Tibial nerve (tissue), 4 donors: ENCODE data around the gene ICA1. TPM values are rescaled to one million over a fixed set of nuclear protein-coding genes. Genes with fewer than 3 reads are reported as not detected.

Experiments used
- DNase-seq, 2 donors: peaks; one replicate each; pipeline ENCODE4 v3.0.0-alpha.2; 2019; ENCODE audit warnings: low spot score in 2 of 2
- H3K27ac ChIP-seq, 4 donors: fragments of 200-600 bp; sonication (generic) in 3 of 4; one replicate each; pipeline ENCODE4 v1.5.1; 2017 to 2019; ENCODE audit warnings: mild to moderate bottlenecking in 1 of 4
- H3K27me3 ChIP-seq, 2 donors: fragments of 200-600 bp; sonication (generic) in 1 of 2; one replicate each; pipeline versions ENCODE4 v1.5.1 to v1.6.0; 2017 to 2019
- H3K36me3 ChIP-seq, 3 donors: fragments of 200-600 bp; sonication (generic); one replicate each; pipeline ENCODE4 v1.5.1; 2018 to 2019
- H3K4me1 ChIP-seq, 4 donors: fragments of 200-600 bp; sonication (generic) in 3 of 4; one replicate each; pipeline ENCODE4 v1.5.1; 2017 to 2019
- H3K4me3 ChIP-seq, 4 donors: fragments of 200-600 bp; sonication (generic) in 3 of 4; one replicate each; pipeline ENCODE4 v1.5.1; 2017 to 2019; ENCODE audit warnings: mild to moderate bottlenecking in 1 of 4, moderate library complexity in 1 of 4
- H3K9me3 ChIP-seq, 4 donors: fragments of 200-600 bp; sonication (generic) in 3 of 4; one replicate each; pipeline ENCODE4 v1.5.1; 2017 to 2019
- CTCF ChIP-seq, 5 experiments: fragments of 200-600 bp in 3 of 5; fragments of 450-650 bp in 2 of 5; sonication (generic) in 3 of 5; IDR thresholded peaks; one replicate each; pipeline ENCODE4 v1.5.1; 2016 to 2019; ENCODE audit warnings: antibody characterized with exemption in 5 of 5, mild to moderate bottlenecking in 3 of 5, moderate library complexity in 2 of 5
- EP300 ChIP-seq, 2 donors: sonication (generic); formaldehyde crosslinking; IDR thresholded peaks; one replicate each; pipeline ENCODE4 v1.6.1; 2017; ENCODE audit warnings: antibody characterized with exemption in 2 of 2, mild to moderate bottlenecking in 1 of 2
- POLR2A ChIP-seq, 2 donors: fragments of 450-650 bp; IDR thresholded peaks; one replicate each; pipeline ENCODE4 v1.6.1; 2017; ENCODE audit warnings: antibody characterized with exemption in 2 of 2, mild to moderate bottlenecking in 2 of 2, moderate library complexity in 2 of 2
- WGBS, 2 donors: methylation state at CpG; one replicate each; pipeline ENCODE4 v1.1.5; 2018; 5-methylcytosine and 5-hydroxymethylcytosine counted together
- total RNA-seq, 4 donors: library from RNA; depleted of rRNA; stranded (reverse); fragments of >200 nt; gene quantifications; one replicate each; pipeline ENCODE4 v1.1.0, GENCODE V29; 2016

Gene ICA1
- total RNA-seq, 4 donors from 2014 or later, result 12.8 to 27.3 (median 20.5) TPM

GRCh38 chr7:8205537-8205936, 56.4 kb downstream of the ICA1 start:
- Histone ChIP-seq H3K4me1 (peaks cover 0 to 10% (median 0%) of the 10 kb centered on the region in 4 donors), H3K9me3 (no peaks in the 10 kb centered on the region), H3K27me3 (no peaks in the 10 kb centered on the region), H3K4me3 (no peak overlapping the region), H3K36me3 (no peaks in the 10 kb centered on the region), H3K27ac (peak overlapping the region in 1 of 4 donors; percentile 13)
- TF ChIP-seq POLR2A (IDR thresholded peaks at IDR 0.05), result no peak
- no peak for TF ChIP-seq CTCF (IDR thresholded peaks at IDR 0.05)
- TF ChIP-seq EP300 (IDR thresholded peaks at IDR 0.05), result no peak
- WGBS, 2 donors, result 50 to 63% methylated on average over 5 of the region's 5 CpGs
- DNase-seq, result no peak

GRCh38 chr7:8205031-8205387, 57.0 kb downstream of the ICA1 start:
- no peaks in the 10 kb centered on the region for H3K36me3 ChIP-seq
- DNase-seq, result no peak
- WGBS, 2 donors, result 77 to 82% methylated on average over 2 of the region's 2 CpGs
- TF ChIP-seq EP300 (IDR thresholded peaks at IDR 0.05) (no peak), POLR2A (IDR thresholded peaks at IDR 0.05) (no peak), CTCF (IDR thresholded peaks at IDR 0.05) (no peak)
- peaks cover 0 to 10% (median 0%) of the 10 kb centered on the region in 4 donors for H3K4me1 ChIP-seq
- no peaks in the 10 kb centered on the region for H3K9me3 ChIP-seq
- no peak overlapping the region for H3K4me3 ChIP-seq
- H3K27me3 ChIP-seq, result no peaks in the 10 kb centered on the region
- no peak overlapping the region for H3K27ac ChIP-seq

- DNase-seq, result no peak
- Histone ChIP-seq H3K27ac (no peak overlapping the region), H3K36me3 (no peaks in the 10 kb centered on the region), H3K9me3 (no peaks in the 10 kb centered on the region), H3K4me3 (no peak overlapping the region), H3K27me3 (no peaks in the 10 kb centered on the region), H3K4me1 (peaks cover 0 to 10% (median 0%) of the 10 kb centered on the region in 4 donors)
- TF ChIP-seq POLR2A (IDR thresholded peaks at IDR 0.05) (no peak), EP300 (IDR thresholded peaks at IDR 0.05) (no peak), CTCF (IDR thresholded peaks at IDR 0.05) (no peak)
- WGBS, 2 donors, result 88 to 92% methylated on average over 7 of the region's 7 CpGs
Measured at GRCh38 chr7:8204339-8205030, 57.5 kb downstream of the ICA1 start.

GRCh38 chr7:8201846-8202441, 60.0 kb downstream of the ICA1 start:
- H3K27me3 ChIP-seq, result no peaks in the 10 kb centered on the region
- H3K27ac ChIP-seq, result no peak overlapping the region
- WGBS, 2 donors, result 47 to 54% methylated on average over 3 of the region's 3 CpGs
- peaks cover 0 to 10% (median 0%) of the 10 kb centered on the region in 4 donors for H3K4me1 ChIP-seq
- no peak for DNase-seq
- TF ChIP-seq EP300 (IDR thresholded peaks at IDR 0.05) (no peak), POLR2A (IDR thresholded peaks at IDR 0.05) (no peak), CTCF (IDR thresholded peaks at IDR 0.05) (no peak)
- H3K36me3 ChIP-seq, result no peaks in the 10 kb centered on the region
- no peaks in the 10 kb centered on the region for H3K9me3 ChIP-seq
- no peak overlapping the region for H3K4me3 ChIP-seq

GRCh38 chr7:8200717-8201116, 61.2 kb downstream of the ICA1 start:
- peaks cover 0 to 10% (median 0%) of the 10 kb centered on the region in 4 donors for H3K4me1 ChIP-seq
- TF ChIP-seq EP300 (IDR thresholded peaks at IDR 0.05) (no peak), POLR2A (IDR thresholded peaks at IDR 0.05) (no peak), CTCF (IDR thresholded peaks at IDR 0.05) (no peak)
- WGBS, 2 donors, result 79 to 90% methylated on average over 1 of the region's 1 CpG
- no peak for DNase-seq
- H3K27me3 ChIP-seq, result no peaks in the 10 kb centered on the region
- H3K9me3 ChIP-seq, result no peaks in the 10 kb centered on the region
- no peak overlapping the region for H3K4me3 ChIP-seq
- no peak overlapping the region for H3K27ac ChIP-seq
- H3K36me3 ChIP-seq, result no peaks in the 10 kb centered on the region
